ENCODE results near the gene GP1BA. TPM values are rescaled to one million over a fixed set of nuclear protein-coding genes. Genes with fewer than 3 reads are reported as not detected.

Gene GP1BA
- total RNA-seq, 1 experiment from 2014 or later: not detected

DNA sequence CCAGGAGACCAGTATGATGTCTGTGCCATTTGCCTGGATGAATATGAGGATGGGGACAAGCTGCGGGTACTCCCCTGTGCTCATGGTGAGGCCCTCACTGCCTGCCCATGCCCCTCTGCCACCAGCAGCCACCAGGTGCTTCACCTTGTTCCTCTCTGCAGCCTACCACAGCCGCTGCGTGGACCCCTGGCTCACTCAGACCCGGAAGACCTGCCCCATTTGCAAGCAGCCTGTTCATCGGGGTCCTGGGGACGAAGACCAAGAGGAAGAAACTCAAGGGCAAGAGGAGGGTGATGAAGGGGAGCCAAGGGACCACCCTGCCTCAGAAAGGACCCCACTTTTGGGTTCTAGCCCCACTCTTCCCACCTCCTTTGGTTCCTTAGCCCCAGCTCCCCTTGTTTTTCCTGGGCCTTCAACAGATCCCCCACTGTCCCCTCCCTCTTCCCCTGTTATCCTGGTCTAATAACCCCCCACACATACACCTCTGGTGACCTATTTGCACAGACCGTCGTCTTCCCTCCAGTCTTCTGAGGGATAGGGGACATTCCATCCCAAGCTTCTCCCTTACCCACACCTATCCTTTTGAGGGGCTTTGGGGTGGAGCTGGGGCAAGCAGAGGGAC, 12.6 kb downstream of the GP1BA start (continued):
- TF ChIP-seq, protein P1, sequence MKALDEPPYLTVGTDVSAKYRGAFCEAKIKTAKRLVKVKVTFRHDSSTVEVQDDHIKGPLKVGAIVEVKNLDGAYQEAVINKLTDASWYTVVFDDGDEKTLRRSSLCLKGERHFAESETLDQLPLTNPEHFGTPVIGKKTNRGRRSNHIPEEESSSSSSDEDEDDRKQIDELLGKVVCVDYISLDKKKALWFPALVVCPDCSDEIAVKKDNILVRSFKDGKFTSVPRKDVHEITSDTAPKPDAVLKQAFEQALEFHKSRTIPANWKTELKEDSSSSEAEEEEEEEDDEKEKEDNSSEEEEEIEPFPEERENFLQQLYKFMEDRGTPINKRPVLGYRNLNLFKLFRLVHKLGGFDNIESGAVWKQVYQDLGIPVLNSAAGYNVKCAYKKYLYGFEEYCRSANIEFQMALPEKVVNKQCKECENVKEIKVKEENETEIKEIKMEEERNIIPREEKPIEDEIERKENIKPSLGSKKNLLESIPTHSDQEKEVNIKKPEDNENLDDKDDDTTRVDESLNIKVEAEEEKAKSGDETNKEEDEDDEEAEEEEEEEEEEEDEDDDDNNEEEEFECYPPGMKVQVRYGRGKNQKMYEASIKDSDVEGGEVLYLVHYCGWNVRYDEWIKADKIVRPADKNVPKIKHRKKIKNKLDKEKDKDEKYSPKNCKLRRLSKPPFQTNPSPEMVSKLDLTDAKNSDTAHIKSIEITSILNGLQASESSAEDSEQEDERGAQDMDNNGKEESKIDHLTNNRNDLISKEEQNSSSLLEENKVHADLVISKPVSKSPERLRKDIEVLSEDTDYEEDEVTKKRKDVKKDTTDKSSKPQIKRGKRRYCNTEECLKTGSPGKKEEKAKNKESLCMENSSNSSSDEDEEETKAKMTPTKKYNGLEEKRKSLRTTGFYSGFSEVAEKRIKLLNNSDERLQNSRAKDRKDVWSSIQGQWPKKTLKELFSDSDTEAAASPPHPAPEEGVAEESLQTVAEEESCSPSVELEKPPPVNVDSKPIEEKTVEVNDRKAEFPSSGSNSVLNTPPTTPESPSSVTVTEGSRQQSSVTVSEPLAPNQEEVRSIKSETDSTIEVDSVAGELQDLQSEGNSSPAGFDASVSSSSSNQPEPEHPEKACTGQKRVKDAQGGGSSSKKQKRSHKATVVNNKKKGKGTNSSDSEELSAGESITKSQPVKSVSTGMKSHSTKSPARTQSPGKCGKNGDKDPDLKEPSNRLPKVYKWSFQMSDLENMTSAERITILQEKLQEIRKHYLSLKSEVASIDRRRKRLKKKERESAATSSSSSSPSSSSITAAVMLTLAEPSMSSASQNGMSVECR (CRISPR knock-in tag; IDR thresholded peaks at IDR 0.05; ENCODE audit: borderline replicate concordance): no peak
- TF ChIP-seq PRRX2 (CRISPR knock-in tag; IDR thresholded peaks at IDR 0.05): peak; percentile 47
- TF ChIP-seq JAZF1 (CRISPR knock-in tag; IDR thresholded peaks at IDR 0.05): no peak
- no peak for TF ChIP-seq ATF1 (CRISPR knock-in tag; IDR thresholded peaks at IDR 0.05)
- TF ChIP-seq, protein P2, sequence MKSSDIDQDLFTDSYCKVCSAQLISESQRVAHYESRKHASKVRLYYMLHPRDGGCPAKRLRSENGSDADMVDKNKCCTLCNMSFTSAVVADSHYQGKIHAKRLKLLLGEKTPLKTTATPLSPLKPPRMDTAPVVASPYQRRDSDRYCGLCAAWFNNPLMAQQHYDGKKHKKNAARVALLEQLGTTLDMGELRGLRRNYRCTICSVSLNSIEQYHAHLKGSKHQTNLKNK (CRISPR knock-in tag; IDR thresholded peaks at IDR 0.05): no peak
- TF ChIP-seq ZBTB21 (CRISPR knock-in tag; IDR thresholded peaks at IDR 0.05; ENCODE audit: borderline replicate concordance): peak; percentile 53; the same call in 1 of the 2 replicates
- TF ChIP-seq, protein P3, sequence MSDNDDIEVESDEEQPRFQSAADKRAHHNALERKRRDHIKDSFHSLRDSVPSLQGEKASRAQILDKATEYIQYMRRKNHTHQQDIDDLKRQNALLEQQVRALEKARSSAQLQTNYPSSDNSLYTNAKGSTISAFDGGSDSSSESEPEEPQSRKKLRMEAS (CRISPR knock-in tag; IDR thresholded peaks at IDR 0.05): no peak

DNA sequence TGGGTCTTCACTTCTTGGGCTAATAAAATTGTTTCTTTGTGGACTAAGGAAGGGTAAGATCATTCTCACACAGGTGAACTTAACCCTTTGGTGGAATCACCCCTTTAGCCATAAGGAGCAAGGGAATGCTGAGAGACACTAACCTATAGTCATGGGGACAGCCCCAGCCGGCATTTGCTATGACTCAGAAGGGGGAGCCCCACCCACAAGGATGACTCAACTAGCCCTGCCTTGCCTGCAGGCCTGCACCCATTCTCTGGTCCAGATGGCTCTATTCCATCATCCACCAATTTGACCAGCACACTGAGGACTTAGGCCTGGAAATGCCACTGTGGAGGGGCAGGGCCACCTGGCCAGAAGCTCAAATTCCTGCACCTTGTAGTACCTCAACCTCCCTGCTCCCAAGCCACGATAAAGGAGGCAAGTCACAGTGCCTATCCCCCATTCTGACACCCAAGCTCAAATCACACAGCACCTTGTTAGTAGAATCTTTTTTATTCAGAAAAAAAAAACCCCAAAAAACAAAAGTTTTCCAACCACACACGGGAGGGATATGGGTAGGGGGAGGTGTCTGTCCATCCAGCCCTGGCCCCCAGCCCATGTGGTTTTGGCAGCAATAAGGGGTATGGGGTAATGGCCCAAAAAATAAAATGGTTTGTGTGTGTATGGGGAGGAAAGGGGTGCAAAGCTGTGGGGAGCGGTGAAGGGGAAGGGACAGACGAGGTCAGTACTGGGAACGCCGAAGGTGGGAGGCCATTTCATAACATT, 13.3 kb downstream of the GP1BA start:
- peak overlapping the region; percentile 90 for H3K27ac Mint-ChIP-seq
- 0 out of 2 replicates have a peak, but pooled peaks have one; percentile 11 for TF ChIP-seq ZNF232 (CRISPR knock-in tag; IDR thresholded peaks at IDR 0.05)
- TF ChIP-seq FOXJ3 (CRISPR knock-in tag; IDR thresholded peaks at IDR 0.05; ENCODE audit: borderline replicate concordance): no peak
- no peak for TF ChIP-seq SOX15 (CRISPR knock-in tag; IDR thresholded peaks at IDR 0.05)
- TF ChIP-seq, protein P4, sequence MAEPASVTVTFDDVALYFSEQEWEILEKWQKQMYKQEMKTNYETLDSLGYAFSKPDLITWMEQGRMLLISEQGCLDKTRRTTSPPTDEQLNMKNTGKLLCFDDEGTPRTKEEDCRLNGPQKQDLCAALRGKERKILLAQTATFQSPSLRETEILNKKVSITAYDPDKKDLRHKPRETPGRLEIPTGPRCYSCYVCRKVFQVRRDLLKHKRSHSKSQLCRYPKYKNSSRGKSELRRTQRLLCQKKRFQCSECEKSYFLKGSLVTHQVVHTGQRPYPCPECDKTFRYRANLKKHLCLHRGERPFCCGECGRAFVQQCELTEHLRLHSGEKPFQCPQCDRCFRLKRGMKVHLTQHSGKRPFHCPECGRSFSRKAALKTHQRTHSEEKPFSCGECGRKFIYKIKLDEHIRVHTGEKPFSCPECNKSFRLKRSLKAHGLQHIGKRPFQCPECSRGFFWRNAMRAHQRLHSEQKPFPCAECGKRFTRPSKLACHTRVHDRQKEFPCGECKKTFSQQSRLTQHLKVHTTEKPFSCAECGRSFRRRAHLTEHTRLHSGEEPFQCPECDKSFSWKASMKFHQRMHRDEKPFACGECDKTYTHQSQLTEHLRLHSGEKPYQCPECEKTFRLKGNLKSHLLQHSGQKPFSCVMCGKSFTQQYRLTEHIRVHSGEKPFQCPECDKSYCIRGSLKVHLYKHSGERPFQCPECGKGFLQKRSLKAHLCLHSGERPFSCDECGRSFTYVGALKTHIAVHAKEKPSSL (CRISPR knock-in tag; conservative IDR thresholded peaks at IDR 0.05): 0 out of 2 replicates have a peak, but pooled peaks have one; percentile 9
- TF ChIP-seq, protein P5, sequence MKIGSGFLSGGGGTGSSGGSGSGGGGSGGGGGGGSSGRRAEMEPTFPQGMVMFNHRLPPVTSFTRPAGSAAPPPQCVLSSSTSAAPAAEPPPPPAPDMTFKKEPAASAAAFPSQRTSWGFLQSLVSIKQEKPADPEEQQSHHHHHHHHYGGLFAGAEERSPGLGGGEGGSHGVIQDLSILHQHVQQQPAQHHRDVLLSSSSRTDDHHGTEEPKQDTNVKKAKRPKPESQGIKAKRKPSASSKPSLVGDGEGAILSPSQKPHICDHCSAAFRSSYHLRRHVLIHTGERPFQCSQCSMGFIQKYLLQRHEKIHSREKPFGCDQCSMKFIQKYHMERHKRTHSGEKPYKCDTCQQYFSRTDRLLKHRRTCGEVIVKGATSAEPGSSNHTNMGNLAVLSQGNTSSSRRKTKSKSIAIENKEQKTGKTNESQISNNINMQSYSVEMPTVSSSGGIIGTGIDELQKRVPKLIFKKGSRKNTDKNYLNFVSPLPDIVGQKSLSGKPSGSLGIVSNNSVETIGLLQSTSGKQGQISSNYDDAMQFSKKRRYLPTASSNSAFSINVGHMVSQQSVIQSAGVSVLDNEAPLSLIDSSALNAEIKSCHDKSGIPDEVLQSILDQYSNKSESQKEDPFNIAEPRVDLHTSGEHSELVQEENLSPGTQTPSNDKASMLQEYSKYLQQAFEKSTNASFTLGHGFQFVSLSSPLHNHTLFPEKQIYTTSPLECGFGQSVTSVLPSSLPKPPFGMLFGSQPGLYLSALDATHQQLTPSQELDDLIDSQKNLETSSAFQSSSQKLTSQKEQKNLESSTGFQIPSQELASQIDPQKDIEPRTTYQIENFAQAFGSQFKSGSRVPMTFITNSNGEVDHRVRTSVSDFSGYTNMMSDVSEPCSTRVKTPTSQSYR (CRISPR knock-in tag; IDR thresholded peaks at IDR 0.05): 0 out of 2 replicates have a peak, but pooled peaks have one; percentile 32
- 0 out of 2 replicates have a peak, but pooled peaks have one; percentile 15 for TF ChIP-seq ZBTB21 (CRISPR knock-in tag; IDR thresholded peaks at IDR 0.05; ENCODE audit: borderline replicate concordance)
- TF ChIP-seq, protein P2 (CRISPR knock-in tag; IDR thresholded peaks at IDR 0.05): no peak
- no peak for TF ChIP-seq GRHL2 (CRISPR knock-in tag; IDR thresholded peaks at IDR 0.05; ENCODE audit: insufficient replicate concordance, severe bottlenecking)
- 0 out of 2 replicates have a peak, but pooled peaks have one; percentile 49 for TF ChIP-seq ZNF671 (CRISPR knock-in tag; IDR thresholded peaks at IDR 0.05)
- peaks cover 34% of the 10 kb centered on the region for H3K4me1 Mint-ChIP-seq
- H3K9me3 Mint-ChIP-seq: no peaks in the 10 kb centered on the region
- peak; percentile 5 for ATAC-seq
- no peak for DNase-seq (ENCODE audit: low spot score)
- ChIA-PET POLR2A (interaction anchor here (0.6 to 3.5 kb wide), 7 partner anchors 13 to 151 kb away, joined by 3 to 45 read pairs (median 4); partner anchors contain the start of gene SPAG7), CTCF (interaction anchor here (1.5 kb wide), 1 partner anchor 36 kb away, joined by 4 read pairs; no protein-coding TSS in a partner anchor)
- H3K4me3 Mint-ChIP-seq: peak overlapping the region; percentile 91
- H3K27me3 Mint-ChIP-seq (ENCODE audit: low read depth): no peaks in the 10 kb centered on the region
- H3K36me3 Mint-ChIP-seq: peaks cover 43% of the 10 kb centered on the region
